ENCODE data around the gene ITM2C.

Gene ITM2C

DNA sequence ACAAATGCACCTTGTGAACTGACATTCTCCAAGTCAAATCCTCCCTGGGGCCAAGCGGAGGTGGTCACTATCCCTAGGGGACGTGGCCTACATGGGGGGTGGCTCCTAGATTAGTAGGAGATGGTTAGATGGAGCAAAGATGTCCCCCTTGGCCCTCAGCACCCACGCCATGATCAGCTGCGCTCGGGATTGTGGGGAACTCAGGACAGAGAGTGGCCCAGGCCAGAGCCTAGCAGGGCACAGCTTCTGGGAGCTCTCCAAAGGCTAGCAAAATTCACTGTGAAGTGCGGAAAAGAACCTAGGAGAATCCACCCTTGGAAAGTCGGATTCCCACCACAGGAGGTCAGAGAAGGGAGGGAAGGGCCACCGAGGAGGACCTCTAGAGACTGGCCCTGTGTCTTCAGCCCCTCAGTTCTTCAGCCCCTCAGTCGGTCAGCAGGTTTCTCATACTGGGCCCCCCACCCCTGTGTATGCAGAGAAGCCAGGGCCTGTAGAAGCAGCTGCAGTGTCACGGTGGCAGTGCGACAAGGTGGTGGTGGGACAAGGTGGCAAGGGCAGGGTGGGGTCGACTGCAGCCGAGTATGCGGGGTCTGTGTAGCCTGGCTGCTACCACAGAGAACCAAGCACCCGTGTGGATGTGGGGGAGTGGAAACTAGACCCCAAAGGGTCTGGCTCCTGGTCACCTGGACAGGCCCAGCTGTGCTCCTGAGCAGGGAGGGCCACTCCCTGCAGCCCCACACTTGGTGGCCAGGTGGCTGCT, 41.9 kb downstream of the ITM2C start:
- H3K36me3 ChIP-seq (ENCODE audit: control insufficient read depth in 2 of 2, insufficient read depth in 2 of 2, low read length in 2 of 2), result no peaks in the 10 kb centered on the region
- H3K4me1 ChIP-seq (ENCODE audit: control insufficient read depth in 2 of 2, insufficient read depth in 2 of 2, low read length in 2 of 2), result peaks cover 2 to 6% of the 10 kb centered on the region in 2 donors
- no peak overlapping the region for H3K9ac ChIP-seq (ENCODE audit: low read depth in 1 of 2, low read length in 2 of 2)
- no peaks in the 10 kb centered on the region for H3K27me3 ChIP-seq (ENCODE audit: control insufficient read depth in 2 of 2, insufficient read depth in 2 of 2, low read length in 2 of 2)
- H3K27ac ChIP-seq (ENCODE audit: low read depth in 2 of 2, low read length in 2 of 2), result no peak overlapping the region
- H3K4me3 ChIP-seq (ENCODE audit: low read length in 2 of 2), result no peak overlapping the region
- H3K9me3 ChIP-seq (ENCODE audit: control insufficient read depth in 2 of 2, low read length in 2 of 2), result no peaks in the 10 kb centered on the region

DNA sequence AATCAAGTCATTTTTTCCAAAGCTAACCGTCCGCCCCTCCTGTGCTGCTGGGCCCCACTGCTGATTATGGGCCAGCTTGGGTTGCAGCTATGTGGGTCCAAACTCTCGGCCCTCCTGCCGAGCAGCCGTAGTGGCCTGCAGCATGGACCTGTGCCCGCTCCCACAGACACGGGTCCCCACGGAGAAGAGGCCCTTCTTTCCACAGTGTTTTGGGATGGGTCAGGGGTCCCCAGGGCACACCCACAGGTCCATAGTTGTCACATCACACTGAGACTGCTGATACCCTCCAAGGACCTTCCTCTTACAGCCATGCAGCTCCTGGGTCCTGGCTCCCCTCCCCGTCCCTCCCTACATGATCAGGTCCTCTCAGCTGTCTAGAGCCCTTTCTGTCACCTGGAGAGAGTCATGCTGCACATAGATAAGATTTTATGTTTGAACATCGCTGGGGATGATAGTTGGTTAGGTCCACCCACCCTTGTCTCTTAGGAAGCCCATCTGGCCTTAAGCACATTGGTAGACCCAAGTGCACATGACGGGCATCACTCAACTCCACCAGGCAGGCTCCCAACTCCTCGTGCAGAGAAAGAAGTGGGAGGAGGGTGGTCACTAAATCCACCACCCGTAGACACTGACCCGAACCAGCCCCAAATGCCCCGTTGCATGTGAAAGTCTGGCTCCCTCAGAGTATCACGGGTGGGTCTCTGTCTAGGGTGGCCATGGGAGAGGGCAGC, 42.8 kb downstream of the ITM2C start:
- no peak overlapping the region for H3K9ac ChIP-seq (ENCODE audit: low read depth in 1 of 2, low read length in 2 of 2)
- H3K9me3 ChIP-seq (ENCODE audit: control insufficient read depth in 2 of 2, low read length in 2 of 2), result no peaks in the 10 kb centered on the region
- no peaks in the 10 kb centered on the region for H3K36me3 ChIP-seq (ENCODE audit: control insufficient read depth in 2 of 2, insufficient read depth in 2 of 2, low read length in 2 of 2)
- H3K4me3 ChIP-seq (ENCODE audit: low read length in 2 of 2), result no peak overlapping the region
- H3K4me1 ChIP-seq (ENCODE audit: control insufficient read depth in 2 of 2, insufficient read depth in 2 of 2, low read length in 2 of 2), result peaks cover 2 to 6% of the 10 kb centered on the region in 2 donors
- no peaks in the 10 kb centered on the region for H3K27me3 ChIP-seq (ENCODE audit: control insufficient read depth in 2 of 2, insufficient read depth in 2 of 2, low read length in 2 of 2)
- H3K27ac ChIP-seq (ENCODE audit: low read depth in 2 of 2, low read length in 2 of 2), result no peak overlapping the region

DNA sequence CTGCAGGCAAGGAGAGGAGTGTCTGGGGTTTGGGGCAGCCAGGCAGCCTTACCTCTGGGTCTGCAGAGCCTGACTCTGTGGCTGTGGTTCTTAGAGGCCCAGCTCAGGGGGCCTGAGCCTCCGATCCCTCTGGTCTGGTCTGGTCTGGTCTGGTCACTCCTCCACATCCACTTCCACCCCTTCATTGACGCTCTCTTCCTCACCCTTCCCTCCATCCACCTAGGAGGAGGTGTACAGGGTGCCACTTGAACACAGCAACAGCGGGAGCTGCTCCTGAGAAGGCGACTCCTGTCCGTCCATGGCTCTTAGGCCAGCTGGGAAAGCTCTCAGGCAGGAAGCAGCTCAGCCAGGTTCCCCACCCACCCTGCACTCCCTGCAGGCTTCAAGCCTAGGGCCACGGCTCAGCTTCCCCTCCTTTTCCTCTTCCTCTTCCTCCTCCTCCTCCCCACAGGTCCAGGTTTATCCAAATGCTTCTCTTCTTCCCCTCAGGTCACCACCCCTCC, 43.4 kb downstream of the ITM2C start:
- no peaks in the 10 kb centered on the region for H3K9me3 ChIP-seq (ENCODE audit: control insufficient read depth in 2 of 2, low read length in 2 of 2)
- H3K4me1 ChIP-seq (ENCODE audit: control insufficient read depth in 2 of 2, insufficient read depth in 2 of 2, low read length in 2 of 2), result peaks cover 2 to 6% of the 10 kb centered on the region in 2 donors
- no peaks in the 10 kb centered on the region for H3K27me3 ChIP-seq (ENCODE audit: control insufficient read depth in 2 of 2, insufficient read depth in 2 of 2, low read length in 2 of 2)
- no peak overlapping the region for H3K9ac ChIP-seq (ENCODE audit: low read depth in 1 of 2, low read length in 2 of 2)
- H3K36me3 ChIP-seq (ENCODE audit: control insufficient read depth in 2 of 2, insufficient read depth in 2 of 2, low read length in 2 of 2), result no peaks in the 10 kb centered on the region
- H3K27ac ChIP-seq (ENCODE audit: low read depth in 2 of 2, low read length in 2 of 2), result peak overlapping the region; percentile 41 to 48
- no peak overlapping the region for H3K4me3 ChIP-seq (ENCODE audit: low read length in 2 of 2)

DNA sequence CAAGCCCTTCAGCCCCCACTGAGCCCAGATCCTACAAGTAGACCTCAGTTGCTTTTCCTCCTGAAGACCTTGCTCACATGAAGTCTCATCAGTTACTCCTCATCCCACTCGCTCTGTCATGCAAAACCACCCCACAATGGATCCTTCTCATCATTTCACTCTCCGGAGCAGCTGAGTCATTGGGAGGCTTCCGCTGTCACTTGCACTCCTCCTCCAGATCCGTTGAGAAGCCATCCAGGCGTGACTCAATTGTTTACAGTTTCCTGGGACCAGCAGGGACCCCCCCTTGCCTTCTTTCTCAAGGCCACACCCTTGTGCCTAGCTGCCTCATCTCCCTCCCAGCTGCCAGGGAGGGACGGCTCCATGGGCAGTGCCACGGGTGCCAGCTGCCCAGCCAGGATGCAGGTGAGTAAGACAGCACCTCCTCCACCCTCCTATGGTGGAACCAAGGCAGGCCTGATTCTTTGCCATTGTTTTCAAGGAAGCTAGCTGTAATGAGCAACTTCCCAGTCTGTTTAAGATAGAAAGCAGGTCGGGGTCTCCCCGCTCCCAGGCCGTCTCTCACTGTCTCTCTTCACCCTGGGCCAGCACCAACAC, 44.0 kb downstream of the ITM2C start:
- Histone ChIP-seq H3K27me3 (ENCODE audit: control insufficient read depth in 2 of 2, insufficient read depth in 2 of 2, low read length in 2 of 2) (no peaks in the 10 kb centered on the region), H3K27ac (ENCODE audit: low read depth in 2 of 2, low read length in 2 of 2) (peak overlapping the region; percentile 52 to 55), H3K36me3 (ENCODE audit: control insufficient read depth in 2 of 2, insufficient read depth in 2 of 2, low read length in 2 of 2) (no peaks in the 10 kb centered on the region), H3K9me3 (ENCODE audit: control insufficient read depth in 2 of 2, low read length in 2 of 2) (no peaks in the 10 kb centered on the region), H3K9ac (ENCODE audit: low read depth in 1 of 2, low read length in 2 of 2) (no peak overlapping the region), H3K4me1 (ENCODE audit: control insufficient read depth in 2 of 2, insufficient read depth in 2 of 2, low read length in 2 of 2) (peaks cover 2 to 6% of the 10 kb centered on the region in 2 donors), H3K4me3 (ENCODE audit: low read length in 2 of 2) (no peak overlapping the region)

DNA sequence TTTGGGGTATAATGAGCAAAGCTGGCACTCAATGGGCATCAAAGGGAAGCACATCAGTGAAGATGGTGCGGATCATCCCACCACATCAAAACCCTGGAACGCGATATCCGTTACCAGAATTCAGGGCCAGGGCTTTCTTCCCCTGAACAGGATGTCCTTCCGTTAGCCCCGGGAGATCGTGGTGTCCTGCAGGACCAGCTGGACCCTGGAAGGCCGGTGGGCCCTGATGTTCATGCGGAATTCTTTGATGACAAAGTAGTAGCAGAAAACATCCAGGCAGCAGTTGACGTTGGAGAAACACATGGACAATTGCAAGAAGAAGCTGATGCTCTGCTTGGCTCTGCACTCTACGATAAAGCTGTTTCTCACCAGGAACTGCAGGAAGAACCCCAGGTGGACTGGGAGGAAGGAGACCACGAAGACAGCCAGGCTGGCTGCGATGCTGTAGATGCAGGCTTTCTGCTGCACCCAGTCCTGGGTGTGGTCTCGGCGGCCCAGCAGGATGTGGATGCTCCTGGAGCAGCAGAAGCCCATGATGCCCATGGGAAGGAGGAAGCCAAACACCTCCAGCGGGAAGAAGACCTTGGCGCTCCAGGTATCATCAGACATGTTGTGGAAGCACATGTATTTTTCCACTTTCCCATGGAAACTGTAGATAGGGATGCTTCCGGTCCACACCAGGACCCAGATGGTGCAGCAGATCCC, 45.3 kb downstream of the ITM2C start:
- Histone ChIP-seq H3K4me3 (ENCODE audit: low read length in 2 of 2) (no peak overlapping the region), H3K36me3 (ENCODE audit: control insufficient read depth in 2 of 2, insufficient read depth in 2 of 2, low read length in 2 of 2) (no peaks in the 10 kb centered on the region), H3K27ac (ENCODE audit: low read depth in 2 of 2, low read length in 2 of 2) (no peak overlapping the region), H3K4me1 (ENCODE audit: control insufficient read depth in 2 of 2, insufficient read depth in 2 of 2, low read length in 2 of 2) (peaks cover 2 to 6% of the 10 kb centered on the region in 2 donors), H3K9ac (ENCODE audit: low read depth in 1 of 2, low read length in 2 of 2) (no peak overlapping the region), H3K9me3 (ENCODE audit: control insufficient read depth in 2 of 2, low read length in 2 of 2) (no peaks in the 10 kb centered on the region), H3K27me3 (ENCODE audit: control insufficient read depth in 2 of 2, insufficient read depth in 2 of 2, low read length in 2 of 2) (no peaks in the 10 kb centered on the region)

DNA sequence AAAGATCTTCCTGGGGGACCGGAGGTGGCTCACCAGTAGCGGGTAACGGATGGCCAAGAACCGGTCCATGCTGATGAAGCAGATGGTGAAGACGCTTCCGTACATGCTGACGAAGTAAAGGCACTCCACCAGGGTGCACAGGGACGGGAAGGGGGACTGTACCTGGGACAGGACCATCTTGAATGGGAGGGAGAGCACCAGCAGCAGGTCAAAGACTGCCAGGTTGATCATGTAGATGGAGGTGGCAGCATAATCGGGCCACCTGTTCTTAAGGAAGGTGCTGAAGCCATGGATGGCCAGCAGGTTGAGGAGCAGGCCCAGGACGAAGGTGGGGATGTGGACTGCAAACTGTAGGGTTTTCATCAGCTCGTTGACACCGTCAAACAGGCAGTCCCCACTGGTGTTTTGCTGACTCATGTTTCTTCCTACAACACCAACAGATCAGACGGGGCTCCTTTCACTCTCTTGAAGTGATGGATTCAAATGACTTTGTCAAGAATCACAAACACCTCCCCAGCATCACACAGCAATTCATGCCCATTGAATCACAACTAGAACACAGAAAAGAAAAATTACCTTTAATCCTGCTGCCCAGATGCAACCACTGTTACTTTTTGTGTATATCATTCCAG, 45.9 kb downstream of the ITM2C start:
- no peak overlapping the region for H3K27ac ChIP-seq (ENCODE audit: low read depth in 2 of 2, low read length in 2 of 2)
- H3K36me3 ChIP-seq (ENCODE audit: control insufficient read depth in 2 of 2, insufficient read depth in 2 of 2, low read length in 2 of 2), result no peaks in the 10 kb centered on the region
- peaks cover 2 to 6% of the 10 kb centered on the region in 2 donors for H3K4me1 ChIP-seq (ENCODE audit: control insufficient read depth in 2 of 2, insufficient read depth in 2 of 2, low read length in 2 of 2)
- no peak overlapping the region for H3K9ac ChIP-seq (ENCODE audit: low read depth in 1 of 2, low read length in 2 of 2)
- H3K9me3 ChIP-seq (ENCODE audit: control insufficient read depth in 2 of 2, low read length in 2 of 2), result no peaks in the 10 kb centered on the region
- H3K4me3 ChIP-seq (ENCODE audit: low read length in 2 of 2), result no peak overlapping the region
- peaks cover 0 to 2% of the 10 kb centered on the region in 2 donors for H3K27me3 ChIP-seq (ENCODE audit: control insufficient read depth in 2 of 2, insufficient read depth in 2 of 2, low read length in 2 of 2)

DNA sequence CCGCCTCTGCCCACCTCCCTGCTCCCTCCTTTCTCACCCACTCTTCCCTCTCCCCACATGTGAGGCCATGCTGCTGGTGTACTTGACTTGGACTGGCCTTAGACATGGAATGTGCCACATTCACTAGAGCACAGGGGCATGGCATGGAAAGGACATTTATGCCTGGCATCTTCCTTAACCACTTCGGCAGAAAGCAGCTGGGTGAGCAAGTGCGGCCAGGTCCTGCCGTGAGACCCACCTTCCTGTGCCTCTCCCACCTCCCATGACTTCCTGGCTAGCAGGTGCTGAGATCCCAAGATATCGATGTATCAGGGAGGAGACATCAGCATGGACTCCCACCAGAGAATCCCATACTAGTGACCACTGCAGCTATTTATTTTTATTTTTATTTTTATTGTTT, 47.3 kb downstream of the ITM2C start:
- no peak overlapping the region for H3K27ac ChIP-seq (ENCODE audit: low read depth in 2 of 2, low read length in 2 of 2)
- peaks cover 2 to 6% of the 10 kb centered on the region in 2 donors for H3K4me1 ChIP-seq (ENCODE audit: control insufficient read depth in 2 of 2, insufficient read depth in 2 of 2, low read length in 2 of 2)
- peaks cover 0 to 2% of the 10 kb centered on the region in 2 donors for H3K27me3 ChIP-seq (ENCODE audit: control insufficient read depth in 2 of 2, insufficient read depth in 2 of 2, low read length in 2 of 2)
- no peak overlapping the region for H3K4me3 ChIP-seq (ENCODE audit: low read length in 2 of 2)
- H3K36me3 ChIP-seq (ENCODE audit: control insufficient read depth in 2 of 2, insufficient read depth in 2 of 2, low read length in 2 of 2), result no peaks in the 10 kb centered on the region
- no peaks in the 10 kb centered on the region for H3K9me3 ChIP-seq (ENCODE audit: control insufficient read depth in 2 of 2, low read length in 2 of 2)
- H3K9ac ChIP-seq (ENCODE audit: low read depth in 1 of 2, low read length in 2 of 2), result no peak overlapping the region

DNA sequence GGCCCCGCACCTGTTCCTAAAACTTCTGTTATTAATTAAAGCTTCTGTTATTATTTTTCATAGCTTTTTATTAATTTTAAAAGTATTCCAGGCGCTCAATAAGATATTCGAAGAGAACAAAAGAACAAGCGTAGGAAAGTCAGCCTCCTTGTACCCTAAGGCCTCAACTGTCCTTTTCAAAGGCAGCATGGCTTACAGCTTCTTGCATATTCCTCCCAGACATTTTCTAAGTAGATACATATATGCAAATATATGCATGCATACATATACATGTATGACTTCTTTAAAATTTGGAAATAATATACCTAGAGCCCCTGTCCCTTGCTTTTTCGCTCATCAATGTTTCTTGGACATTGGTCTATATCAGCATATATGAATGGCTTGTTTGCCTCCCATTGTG, 48.0 kb downstream of the ITM2C start:
- peaks cover 0 to 2% of the 10 kb centered on the region in 2 donors for H3K27me3 ChIP-seq (ENCODE audit: control insufficient read depth in 2 of 2, insufficient read depth in 2 of 2, low read length in 2 of 2)
- H3K9ac ChIP-seq (ENCODE audit: low read depth in 1 of 2, low read length in 2 of 2), result no peak overlapping the region
- H3K9me3 ChIP-seq (ENCODE audit: control insufficient read depth in 2 of 2, low read length in 2 of 2), result no peaks in the 10 kb centered on the region
- no peak overlapping the region for H3K27ac ChIP-seq (ENCODE audit: low read depth in 2 of 2, low read length in 2 of 2)
- no peaks in the 10 kb centered on the region for H3K36me3 ChIP-seq (ENCODE audit: control insufficient read depth in 2 of 2, insufficient read depth in 2 of 2, low read length in 2 of 2)
- H3K4me1 ChIP-seq (ENCODE audit: control insufficient read depth in 2 of 2, insufficient read depth in 2 of 2, low read length in 2 of 2), result peaks cover 2 to 6% of the 10 kb centered on the region in 2 donors
- H3K4me3 ChIP-seq (ENCODE audit: low read length in 2 of 2), result no peak overlapping the region

DNA sequence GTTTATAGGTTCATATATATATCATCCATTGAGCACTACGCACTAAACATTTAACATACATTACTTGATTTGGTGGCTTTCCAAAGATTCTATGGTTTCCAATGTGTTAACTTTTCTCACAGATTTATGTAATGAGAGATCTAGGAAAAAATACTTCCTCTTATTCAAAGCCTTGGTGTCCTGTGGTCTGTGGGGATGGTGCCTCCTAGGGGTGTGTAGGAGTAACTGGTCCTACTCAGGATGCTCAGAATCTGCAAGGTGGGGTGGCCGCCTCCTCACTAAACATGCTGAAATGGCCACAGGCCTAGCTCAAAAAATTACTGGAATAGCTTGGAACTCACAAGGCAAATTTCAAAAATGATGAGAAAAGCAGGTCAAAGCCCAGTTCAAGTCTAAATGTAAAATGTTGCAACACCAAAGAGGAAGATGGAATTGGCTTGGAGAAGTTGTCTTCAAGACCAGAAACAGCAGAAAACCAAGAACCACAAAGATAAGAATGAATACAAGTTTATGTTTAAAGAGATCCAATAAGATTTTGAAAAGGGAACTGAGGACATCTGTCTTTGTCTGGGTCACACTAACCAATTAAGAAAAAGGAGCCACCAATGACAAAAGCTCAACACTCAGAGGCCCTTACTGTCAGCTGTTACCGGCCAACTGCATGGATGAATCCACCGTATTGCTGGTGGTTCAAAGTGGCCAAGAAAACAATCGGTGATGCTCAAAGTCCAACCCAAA, 48.8 kb downstream of the ITM2C start:
- no peaks in the 10 kb centered on the region for H3K36me3 ChIP-seq (ENCODE audit: control insufficient read depth in 2 of 2, insufficient read depth in 2 of 2, low read length in 2 of 2)
- no peak overlapping the region for H3K4me3 ChIP-seq (ENCODE audit: low read length in 2 of 2)
- H3K27me3 ChIP-seq (ENCODE audit: control insufficient read depth in 2 of 2, insufficient read depth in 2 of 2, low read length in 2 of 2), result peaks cover 0 to 2% of the 10 kb centered on the region in 2 donors
- no peak overlapping the region for H3K9ac ChIP-seq (ENCODE audit: low read depth in 1 of 2, low read length in 2 of 2)
- H3K27ac ChIP-seq (ENCODE audit: low read depth in 2 of 2, low read length in 2 of 2), result no peak overlapping the region
- no peaks in the 10 kb centered on the region for H3K9me3 ChIP-seq (ENCODE audit: control insufficient read depth in 2 of 2, low read length in 2 of 2)
- peaks cover 0 to under 1% of the 10 kb centered on the region in 2 donors for H3K4me1 ChIP-seq (ENCODE audit: control insufficient read depth in 2 of 2, insufficient read depth in 2 of 2, low read length in 2 of 2)
